ENCODE measurements around the gene CUX1. TPM values are rescaled to one million over a fixed set of nuclear protein-coding genes. Genes with fewer than 3 reads are reported as not detected.

The CUX1 gene
- polyA plus RNA-seq, 1 donor = 38.3 TPM

DNA sequence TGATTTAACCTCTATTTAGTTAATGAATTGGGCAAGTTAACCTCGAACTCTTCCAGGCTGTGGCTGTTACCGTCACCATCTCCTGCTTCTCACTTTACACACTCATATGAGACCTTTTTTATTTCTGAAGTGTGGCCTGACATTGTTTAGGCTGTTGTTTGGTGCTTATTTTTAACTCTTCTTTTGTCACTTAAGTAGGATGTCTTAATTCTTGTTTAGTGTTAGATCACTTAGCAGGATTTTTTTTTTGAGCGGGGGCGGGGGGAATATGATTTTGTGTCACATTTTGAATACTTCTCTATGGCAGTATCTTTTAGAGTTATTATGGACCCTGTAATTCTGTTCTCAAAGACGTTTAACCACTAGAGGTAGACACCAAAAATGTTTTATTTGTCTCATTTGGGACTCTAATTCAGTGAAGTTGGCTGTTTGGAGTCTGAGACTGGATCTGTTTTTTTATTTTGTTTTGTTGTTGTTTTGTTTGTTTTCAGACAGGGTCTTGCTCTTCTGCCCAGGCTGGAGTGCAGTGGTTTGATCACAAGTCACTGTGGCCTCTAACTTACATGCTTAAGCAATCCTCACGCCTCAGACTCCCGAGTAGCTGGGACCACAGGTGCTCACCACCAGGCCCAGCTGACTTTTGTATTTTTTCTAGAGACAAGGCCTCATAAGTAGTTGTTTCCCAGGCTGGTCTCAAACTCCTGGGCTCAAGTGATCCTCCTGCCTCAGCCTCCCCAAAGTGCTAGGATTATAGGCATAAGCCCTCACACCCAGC is 73.5 kb downstream of the CUX1 start:
- DNase-seq (ENCODE audit: low read depth) = no peak

DNA sequence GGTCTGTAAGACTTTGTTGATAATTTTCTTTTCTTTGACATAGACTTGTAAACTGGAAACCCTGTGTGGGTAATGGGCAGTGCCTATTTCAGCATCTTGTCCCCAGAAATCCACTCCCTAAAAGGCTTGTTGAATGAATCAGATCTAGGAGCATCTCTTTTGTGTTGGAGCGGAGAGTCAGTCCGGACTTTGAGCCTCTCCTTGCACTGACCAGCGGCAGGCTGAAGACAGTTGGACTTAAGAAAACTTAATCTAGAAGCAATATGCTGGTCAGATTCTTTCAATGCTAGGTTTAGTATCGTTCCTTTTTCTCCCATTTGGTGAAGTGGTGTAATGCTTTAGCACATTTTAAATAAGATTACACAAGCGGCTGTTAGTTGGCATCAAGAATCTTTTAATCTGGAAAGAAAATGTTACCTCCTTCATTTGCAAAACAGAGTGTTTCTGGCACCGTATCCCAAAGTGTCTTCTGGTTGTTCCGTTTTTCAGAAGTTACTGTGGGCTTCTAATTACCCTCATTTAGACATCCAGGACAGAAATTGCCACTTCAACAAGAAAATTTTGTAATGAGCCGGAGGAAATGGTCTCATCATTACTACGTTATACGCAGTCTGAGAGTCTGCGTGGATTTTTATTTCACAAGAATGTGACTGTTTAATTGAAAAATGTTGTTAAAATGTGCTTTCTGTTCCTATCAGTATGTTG is 74.7 kb downstream of the CUX1 start:
- no peak for DNase-seq (ENCODE audit: low read depth)

- DNase-seq (ENCODE audit: low read depth) = no peak
These were observed 76.1 kb downstream of the CUX1 start for GRCh38 chr7:101893341-101894082.

DNA sequence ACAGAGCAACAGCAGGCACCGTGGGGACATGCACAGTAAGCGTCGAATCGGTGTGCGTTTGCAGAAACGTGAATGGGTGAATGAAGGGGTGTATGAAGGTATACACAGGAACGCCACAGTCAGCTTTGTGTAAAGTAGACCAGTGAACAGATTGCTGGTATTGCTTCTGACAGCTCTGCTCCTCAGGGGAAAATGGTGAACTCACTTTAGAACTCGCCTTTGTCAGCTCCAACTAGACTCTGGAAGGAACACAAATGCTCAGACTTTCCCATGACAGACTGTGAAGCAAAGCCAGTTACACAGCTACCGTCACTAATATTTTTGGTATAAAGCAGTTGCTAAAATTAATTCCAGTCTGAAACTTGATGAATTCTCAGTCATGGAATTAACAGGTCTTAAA is 78.9 kb downstream of the CUX1 start:
- no peak for DNase-seq (ENCODE audit: low read depth)

DNA sequence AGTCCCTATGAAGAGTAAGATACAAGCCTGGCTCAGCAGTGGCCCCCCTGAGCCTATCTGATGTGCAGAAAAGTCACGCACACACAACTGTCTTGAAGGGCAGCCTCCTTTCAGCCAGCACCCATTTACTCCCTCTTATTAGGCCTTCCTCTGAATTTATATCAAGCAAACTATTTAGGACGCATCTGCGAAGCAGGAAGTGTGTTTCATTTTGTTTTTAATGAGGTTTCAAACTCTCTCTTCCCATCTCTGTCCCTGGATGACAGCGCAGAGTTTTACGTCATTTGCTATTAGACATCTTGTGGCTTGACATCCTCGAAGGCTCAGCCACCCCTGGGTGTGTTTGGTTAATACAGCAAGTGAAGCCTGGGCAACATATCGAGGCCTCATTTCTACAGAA is 79.5 kb downstream of the CUX1 start:
- no peak for DNase-seq (ENCODE audit: low read depth)

DNA sequence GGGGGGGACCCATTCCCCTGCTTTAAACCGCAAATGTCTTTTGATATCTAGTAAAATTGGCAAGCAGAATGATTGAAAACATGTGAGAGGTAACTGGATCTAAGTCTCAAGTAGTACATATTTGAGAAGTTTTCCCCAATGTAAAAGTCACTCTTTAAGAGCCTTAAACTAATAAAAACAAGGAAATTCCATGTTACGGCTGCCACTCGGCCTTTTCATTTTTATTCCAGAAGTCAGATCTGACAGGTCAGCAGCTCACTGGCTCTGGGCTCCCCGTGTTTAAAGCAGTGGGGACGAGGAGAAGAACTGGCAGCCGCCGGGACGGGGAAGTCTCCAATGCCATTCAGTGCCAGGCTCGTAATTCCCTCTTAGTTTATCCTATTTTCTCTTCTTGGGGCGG is 80.7 kb downstream of the CUX1 start:
- DNase-seq (ENCODE audit: low read depth) = no peak

- no peak for DNase-seq (ENCODE audit: low read depth)
These were observed 82.2 kb downstream of the CUX1 start for GRCh38 chr7:101899616-101900015.

- DNase-seq (ENCODE audit: low read depth) = no peak
These were observed 82.7 kb downstream of the CUX1 start for GRCh38 chr7:101900103-101900502.

DNA sequence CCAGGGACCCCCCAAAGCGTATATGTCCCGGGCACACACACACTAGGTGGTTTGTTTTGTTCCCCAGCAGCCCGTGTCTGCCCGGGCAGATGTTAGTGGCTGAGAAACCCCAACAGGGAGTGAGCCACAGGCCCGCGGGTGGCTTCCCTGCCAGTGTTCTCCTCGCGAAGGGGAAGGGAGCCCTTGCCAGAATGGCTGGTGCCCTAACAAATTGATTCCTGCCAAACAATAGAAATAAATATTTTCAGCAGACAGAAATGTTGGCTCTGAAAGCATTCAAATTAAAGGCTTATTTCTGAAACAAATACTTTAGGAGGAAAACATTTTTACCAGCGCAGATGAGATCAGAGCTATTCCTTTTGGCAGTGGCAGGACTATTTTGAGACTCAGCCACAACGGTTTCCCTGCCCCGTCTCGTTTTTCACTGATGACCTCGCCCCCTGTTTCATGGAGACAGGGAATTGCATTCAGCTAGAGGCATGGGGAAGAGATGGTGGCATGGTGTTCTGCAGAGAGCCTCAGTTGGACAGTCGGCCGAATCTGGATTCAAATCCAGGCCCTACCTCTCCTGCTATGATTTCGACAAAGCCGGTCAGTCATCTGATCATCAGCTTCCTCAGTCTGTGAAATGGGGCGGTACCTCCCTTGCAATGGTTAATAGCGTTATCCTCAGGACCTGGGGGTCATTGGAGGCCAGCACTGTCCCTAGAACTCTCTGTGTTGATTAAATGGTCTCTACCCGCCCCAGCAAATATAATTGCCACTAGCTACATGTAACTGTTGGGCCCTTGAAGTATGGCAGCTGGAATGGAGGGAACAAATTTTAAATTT is 84.5 kb downstream of the CUX1 start:
- no peak for DNase-seq (ENCODE audit: low read depth)

GRCh38 chr7:101902680-101903514 is 85.5 kb downstream of the CUX1 start:
- DNase-seq (ENCODE audit: low read depth) = no peak

DNA sequence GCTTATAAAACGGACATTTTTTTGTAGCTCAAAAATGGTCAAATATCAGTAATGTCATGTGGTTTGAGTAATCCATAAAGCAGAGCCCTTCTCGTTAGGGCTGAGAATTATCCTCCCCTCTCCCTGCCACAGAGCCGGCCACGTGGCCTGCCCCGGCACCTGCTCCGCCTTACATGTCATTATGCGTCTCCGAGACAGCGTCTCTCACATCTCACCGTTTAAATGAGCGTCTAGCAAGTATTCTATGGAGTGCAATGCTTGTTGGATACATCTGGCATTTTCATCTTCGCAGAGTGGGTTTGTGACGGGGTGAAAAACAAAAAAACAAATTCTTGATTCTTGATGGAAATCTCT is 86.1 kb downstream of the CUX1 start:
- no peak for DNase-seq (ENCODE audit: low read depth)

GRCh38 chr7:101904019-101904418 is 86.6 kb downstream of the CUX1 start:
- no peak for DNase-seq (ENCODE audit: low read depth)

- no peak for DNase-seq (ENCODE audit: low read depth)
These were observed 87.9 kb downstream of the CUX1 start for GRCh38 chr7:101905203-101905865.

DNA sequence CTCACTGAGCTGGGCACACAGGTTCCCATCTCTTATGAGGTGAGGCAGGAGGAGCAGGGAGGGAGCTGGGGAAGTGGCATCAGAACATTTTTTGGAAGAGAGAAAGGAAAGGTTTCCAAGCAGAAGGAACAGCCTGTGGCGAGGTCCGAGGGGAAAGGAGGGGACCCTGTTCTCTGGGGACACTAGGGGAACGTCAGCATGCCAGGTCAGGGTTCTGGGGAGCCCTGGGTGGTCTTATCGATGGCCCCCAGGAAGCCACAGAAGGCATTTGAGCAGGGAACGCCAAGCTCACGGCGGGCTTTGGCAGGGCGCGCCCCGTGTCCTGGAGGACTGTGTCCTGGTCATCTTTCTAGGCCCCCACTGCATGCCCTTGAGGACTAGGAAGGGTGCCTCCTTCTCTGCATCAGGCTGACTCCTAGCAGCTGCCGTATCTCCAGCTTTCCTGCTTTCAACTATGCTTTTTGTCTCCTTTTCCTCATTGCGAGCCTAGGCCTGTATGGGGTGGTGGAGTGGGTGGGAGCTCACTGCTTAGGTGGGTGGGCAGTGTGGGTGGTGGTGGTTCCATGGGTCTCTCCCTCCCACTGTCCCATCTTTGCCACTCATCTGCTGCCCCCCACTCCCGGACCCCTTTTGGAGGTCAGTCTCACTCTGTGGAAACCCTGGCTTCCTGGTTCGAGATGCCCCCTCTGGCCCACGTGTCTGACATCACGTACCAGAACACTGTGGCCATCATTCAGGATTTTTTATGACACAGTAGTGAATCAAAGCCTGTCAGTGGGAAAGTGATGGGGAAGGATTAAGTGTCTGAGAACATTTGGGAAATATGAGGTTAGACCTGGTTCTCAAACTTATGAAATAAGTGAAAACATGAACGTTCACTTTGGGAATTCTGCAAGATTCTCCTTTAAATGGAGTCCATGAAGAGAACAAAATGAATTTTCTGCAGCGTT is 89.1 kb downstream of the CUX1 start:
- DNase-seq (ENCODE audit: low read depth) = no peak

GRCh38 chr7:101910991-101911799 is 93.8 kb downstream of the CUX1 start:
- no peak for DNase-seq (ENCODE audit: low read depth)

GRCh38 chr7:101911800-101912715 is 94.6 kb downstream of the CUX1 start:
- DNase-seq (ENCODE audit: low read depth) = no peak

DNA sequence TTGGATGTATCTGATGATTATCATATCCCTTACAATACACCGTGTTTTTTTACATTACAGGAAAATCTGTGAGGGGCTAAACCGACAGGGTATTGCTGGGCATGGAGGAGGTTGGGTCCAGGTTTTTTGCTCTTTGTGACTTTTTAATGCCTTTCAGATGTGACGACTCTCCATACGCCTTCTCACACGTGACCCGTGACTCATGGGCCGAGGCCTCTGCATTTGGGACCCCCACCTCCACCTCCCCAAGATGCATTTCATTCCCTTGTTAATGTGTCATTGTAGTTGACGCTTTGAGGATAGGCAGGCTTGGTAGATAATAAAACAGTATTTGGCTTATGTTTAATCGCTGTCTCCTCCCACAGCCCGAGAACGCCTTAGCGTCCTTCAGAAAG is 95.3 kb downstream of the CUX1 start:
- no peak for DNase-seq (ENCODE audit: low read depth)
